Endometrial microvascular endothelial cells (primary cell): ENCODE results near the gene SUPT4H1. TPM values are rescaled to one million over a fixed set of nuclear protein-coding genes. Genes with fewer than 3 reads are reported as not detected.

Experiments used
- in situ Hi-C: cut with HindIII; loops from 2 replicates; pipeline ENCODE4 v1.10.0; 2017; ENCODE audit warnings: low sequenced_read_pairs, low pct_unique_long_range_greater_than_20kb; ENCODE audit errors: inconsistent ontology term
- total RNA-seq: library from RNA; depleted of rRNA; stranded (reverse); fragments of >200 nt; gene quantifications from one replicate; pipeline ENCODE4 v1.2.3, GENCODE V29; 2015; ENCODE audit errors: inconsistent ontology term

The SUPT4H1 gene
- total RNA-seq, 1 donor from 2014 or later, result 54.6 TPM

- in situ Hi-C loops, result no loop called here
Measured at GRCh38 chr17:58313815-58314705, 37.9 kb downstream of the SUPT4H1 start.

DNA sequence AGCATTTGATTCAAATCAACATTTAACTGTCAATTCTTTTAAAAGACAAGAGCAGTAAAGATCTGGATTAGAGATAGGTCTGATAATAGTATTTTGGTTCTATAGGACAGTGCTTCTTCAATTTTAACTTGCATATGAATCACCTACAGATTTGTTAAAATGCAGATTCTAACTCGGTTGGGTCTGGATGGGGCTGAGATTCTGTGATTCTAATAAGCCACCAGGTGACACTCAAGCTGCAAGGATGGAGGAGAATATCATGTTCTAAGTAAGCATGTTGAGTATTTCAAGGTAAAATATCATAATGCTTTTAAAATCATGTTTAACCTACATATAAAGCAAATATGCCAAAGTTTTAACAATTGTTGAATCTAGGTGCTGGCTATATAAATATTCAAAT is 39.2 kb downstream of the SUPT4H1 start:
- in situ Hi-C loops, result no loop called here

GRCh38 chr17:58312021-58312630 is 39.9 kb downstream of the SUPT4H1 start:
- in situ Hi-C loops, result no loop called here

DNA sequence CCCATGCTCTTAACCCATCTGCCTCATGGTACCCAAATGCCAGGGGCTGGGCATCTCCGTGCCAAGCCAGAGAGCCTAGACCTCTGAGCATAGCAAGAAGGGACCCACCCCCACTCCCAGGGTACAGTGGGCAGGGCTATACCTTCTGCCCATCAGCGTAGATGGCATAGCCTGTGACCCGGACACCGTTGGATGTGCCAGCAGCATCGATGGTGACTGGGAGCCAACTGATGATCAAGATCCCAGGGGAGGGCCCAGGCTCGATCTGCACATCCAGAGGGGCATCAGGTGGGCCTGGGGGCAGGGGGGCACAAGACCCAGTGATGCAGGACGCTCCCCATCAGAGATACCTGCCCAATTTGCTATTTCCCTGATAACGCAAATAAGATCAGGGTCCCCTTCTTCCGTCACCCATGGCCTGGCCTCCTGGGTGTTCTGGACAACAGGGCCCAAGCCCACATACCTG is 40.5 kb downstream of the SUPT4H1 start:
- in situ Hi-C loops, result no loop called here

- in situ Hi-C loops, result no loop called here
Measured at GRCh38 chr17:58310511-58311428, 41.2 kb downstream of the SUPT4H1 start.

DNA sequence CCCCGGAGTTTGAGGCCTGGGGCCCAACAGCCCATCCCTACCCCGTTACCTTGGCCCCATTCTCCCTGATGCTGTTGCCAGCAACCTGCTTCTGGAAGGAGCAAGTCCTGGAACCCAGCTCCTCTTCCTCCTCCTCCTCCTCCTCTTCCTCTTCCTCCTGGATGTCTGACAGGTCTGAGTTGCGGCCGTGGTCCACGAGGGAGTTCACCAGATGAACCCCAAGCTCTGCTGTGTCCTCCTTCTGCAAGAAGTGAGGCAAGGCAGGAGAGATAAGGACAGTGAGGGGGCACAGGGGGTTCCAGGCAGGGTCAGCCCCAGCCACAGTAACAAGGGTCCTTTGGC is 42.1 kb downstream of the SUPT4H1 start:
- in situ Hi-C loops, result no loop called here

- in situ Hi-C loops, result no loop called here
Measured at GRCh38 chr17:58308985-58309917, 42.8 kb downstream of the SUPT4H1 start.

DNA sequence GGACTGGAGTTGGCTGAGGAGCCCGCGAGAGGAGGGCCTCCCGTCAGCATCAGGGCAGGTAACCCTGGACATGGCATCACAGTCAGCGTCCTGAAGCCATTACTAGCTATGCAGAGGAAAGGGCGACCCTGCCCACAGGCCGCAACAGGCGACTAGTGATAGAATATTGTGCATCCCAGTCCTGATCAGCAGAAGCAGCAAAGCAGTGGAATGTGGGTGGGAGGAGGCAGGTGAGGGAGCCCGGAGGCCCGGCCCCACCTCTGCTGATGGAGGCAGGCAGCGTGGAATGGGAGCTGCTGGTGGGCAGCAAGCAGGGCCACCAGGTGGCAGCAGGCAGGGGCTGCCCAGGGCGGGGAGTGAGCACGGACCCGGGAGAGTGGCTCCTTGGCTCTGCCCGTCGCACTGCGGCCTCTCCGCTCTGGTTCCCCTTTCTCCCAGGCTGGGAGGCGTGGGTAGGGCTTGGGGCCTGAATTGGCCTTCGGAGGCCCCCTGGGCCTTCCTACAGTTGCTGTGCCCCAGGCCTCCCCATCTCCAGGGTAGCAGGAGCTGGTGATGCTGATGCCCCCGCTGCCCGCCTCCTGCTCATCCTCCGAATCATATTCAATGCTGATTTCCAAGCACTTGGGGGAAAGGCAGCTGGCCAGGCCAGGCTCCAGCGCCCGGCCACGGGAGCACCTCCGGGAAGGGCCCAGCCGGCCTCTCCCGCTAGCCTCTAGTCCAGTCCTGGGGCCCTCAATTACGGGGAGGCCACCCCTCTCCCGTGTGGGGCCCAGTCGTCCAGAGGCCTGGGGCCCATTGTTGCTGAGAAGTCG is 43.6 kb downstream of the SUPT4H1 start:
- in situ Hi-C loops, result no loop called here

GRCh38 chr17:58307468-58308172 is 44.4 kb downstream of the SUPT4H1 start:
- in situ Hi-C loops, result no loop called here

GRCh38 chr17:58306131-58306951 is 45.7 kb downstream of the SUPT4H1 start:
- in situ Hi-C loops, result no loop called here

GRCh38 chr17:58305626-58306025 is 46.4 kb downstream of the SUPT4H1 start:
- in situ Hi-C loops, result no loop called here

DNA sequence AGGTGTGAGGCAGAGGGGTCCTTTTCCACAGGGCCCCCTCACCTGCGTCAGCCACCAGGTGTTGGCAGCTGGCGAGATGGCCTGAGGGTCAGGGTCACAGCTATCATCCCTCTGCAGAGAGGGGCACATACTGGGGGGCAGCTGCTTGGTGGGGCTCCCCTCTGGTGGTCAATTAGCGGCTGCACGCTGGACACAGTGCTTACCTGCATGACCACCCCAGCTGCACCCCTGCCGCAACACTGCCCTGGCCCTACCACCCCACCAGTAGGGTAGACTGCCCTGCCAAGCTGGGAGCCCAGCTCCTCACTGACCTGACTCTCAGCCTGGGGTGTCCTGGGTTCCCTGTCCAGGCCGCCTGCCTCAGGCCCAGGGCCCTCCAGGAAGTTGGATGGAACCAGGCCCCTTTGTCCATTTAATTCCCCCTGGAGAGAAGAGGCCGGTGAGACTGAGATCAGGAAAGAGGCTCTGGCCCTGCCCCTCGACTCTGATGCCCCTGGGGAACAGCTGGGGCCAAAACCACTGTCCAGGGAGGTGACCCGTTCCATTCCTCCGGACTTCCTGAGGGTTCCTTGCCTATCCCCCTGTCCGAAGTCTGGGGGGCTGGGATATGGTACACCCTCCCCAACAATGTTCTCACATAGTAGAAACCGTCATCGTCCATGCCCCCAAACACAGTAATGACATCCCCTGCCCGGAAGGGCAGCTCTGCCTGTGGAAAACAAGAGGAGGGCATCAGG is 47.1 kb downstream of the SUPT4H1 start:
- in situ Hi-C loops, result no loop called here

GRCh38 chr17:58303971-58304749 is 47.8 kb downstream of the SUPT4H1 start:
- in situ Hi-C loops, result no loop called here

- in situ Hi-C loops, result no loop called here
Measured at GRCh38 chr17:58302919-58303585, 48.9 kb downstream of the SUPT4H1 start.
